GM12891 (cell line): ENCODE data around the gene LILRB4.

Experiments
- POLR2A ChIP-seq: IDR thresholded peaks from 2 replicates; pipeline ENCODE4 v1.6.1; 2011; ENCODE audit warnings: low read depth, low read length, control low read depth
- POLR2AphosphoS5 ChIP-seq: IDR thresholded peaks from 2 replicates; pipeline ENCODE4 v1.6.1; 2011; ENCODE audit warnings: low read depth, low read length, control low read depth
- POU2F2 ChIP-seq: IDR thresholded peaks from 2 replicates; pipeline ENCODE4 v1.6.1; 2011; ENCODE audit warnings: low read depth, mild to moderate bottlenecking, control low read depth, low read length, moderate library complexity
- SPI1 ChIP-seq: IDR thresholded peaks from 2 replicates; pipeline ENCODE4 v1.6.1; 2011; ENCODE audit warnings: low read depth, low read length, control low read depth
- TAF1 ChIP-seq: IDR thresholded peaks from 2 replicates; pipeline ENCODE4 v1.6.1; 2011; ENCODE audit warnings: low read depth, low read length, control low read depth

DNA sequence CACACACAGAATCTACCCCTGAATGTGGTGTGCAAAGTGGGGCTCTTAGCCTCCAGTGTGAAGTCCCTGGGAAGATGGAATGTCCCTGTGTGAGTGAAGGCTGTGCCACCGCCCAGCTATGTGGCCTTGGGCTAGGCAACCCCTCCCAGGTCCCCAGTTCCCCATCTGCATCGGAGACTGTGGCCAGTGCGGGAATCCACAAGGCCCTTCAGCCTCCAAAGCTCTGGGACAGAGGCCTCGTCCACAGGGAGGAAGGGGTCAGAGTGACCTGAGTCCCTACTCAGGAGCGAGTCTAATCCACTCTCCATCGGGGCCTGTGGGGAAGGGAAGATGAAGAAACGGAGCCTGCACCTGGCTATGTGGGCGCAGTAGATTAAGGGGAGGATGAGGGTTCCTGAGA lies 42.1 kb downstream of the LILRB4 start:
- TF ChIP-seq POLR2AphosphoS5 (no peak), POLR2A (no peak), POU2F2 (no peak), TAF1 (no peak), SPI1 (no peak)
